H1 (cell line): ENCODE measurements around the gene MCM6. TPM values are rescaled to one million over a fixed set of nuclear protein-coding genes. Genes with fewer than 3 reads are reported as not detected.

Experiments used
- CTCF ChIA-PET: fragments of 300-600 bp; sonication (Branson Sonifier 250); formaldehyde crosslinking; loops from one replicate; lab custom pipeline; 2021; ENCODE audit not compliant: partially characterized antibody; lab: Charles Lee
- POLR2A ChIA-PET: fragments of 300-600 bp; sonication (Branson Sonifier 250); formaldehyde crosslinking; loops from one replicate; lab custom pipeline; 2021; ENCODE audit warnings: inconsistent platforms; ENCODE audit not compliant: partially characterized antibody; lab: Charles Lee
- DNase-seq, 2 experiments: peaks; one replicate each; pipeline versions ENCODE4 v3.0.0 to v3.0.0-alpha.2; 2010 to 2022; ENCODE audit warnings: low spot score in 2 of 2, low read depth in 1 of 2, mixed read lengths in 1 of 2
- FAIRE-seq: peaks from 2 replicates; lab custom pipeline; 2011; peaks lifted over from hg19 to GRCh38; lab: Jason Lieb, UNC
- H2AFZ ChIP-seq: 2 replicates; pipeline ENCODE4 v1.8.1; 2012; ENCODE audit warnings: low read length, inconsistent platforms
- H2AK5ac ChIP-seq: 2 replicates; pipeline ENCODE4 v1.6.1; 2013; ENCODE audit warnings: low read depth, low read length
- H2BK120ac ChIP-seq: replicated peaks from 2 replicates; pipeline ENCODE3; 2013; ENCODE audit warnings: low read depth, low read length, inconsistent platforms
- H2BK12ac ChIP-seq: 2 replicates; pipeline ENCODE4 v1.6.1; 2013; ENCODE audit warnings: low read depth, low read length
- H2BK15ac ChIP-seq: 2 replicates; pipeline ENCODE4 v1.6.1; 2013; ENCODE audit warnings: low read length
- H2BK20ac ChIP-seq: 2 replicates; pipeline ENCODE4 v1.6.1; 2013; ENCODE audit warnings: low read length
- H2BK5ac ChIP-seq: 2 replicates; pipeline ENCODE4 v1.6.1; 2013; ENCODE audit warnings: low read depth, low read length
- H3K14ac ChIP-seq: 2 replicates; pipeline ENCODE4 v1.6.1; 2013; ENCODE audit warnings: inconsistent platforms; ENCODE audit not compliant: insufficient read length
- H3K18ac ChIP-seq: 2 replicates; pipeline ENCODE4 v1.6.1; 2013; ENCODE audit warnings: low read length; ENCODE audit errors: extremely low read depth
- H3K23ac ChIP-seq: 2 replicates; pipeline ENCODE4 v1.6.1; 2013; ENCODE audit warnings: inconsistent platforms; ENCODE audit not compliant: insufficient read length
- H3K23me2 ChIP-seq: 2 replicates; pipeline ENCODE4 v1.6.1; 2013; ENCODE audit warnings: low read depth, low read length
- H3K27ac ChIP-seq: 2 replicates; pipeline ENCODE4 v1.6.1; 2011; ENCODE audit warnings: low read depth, low read length, inconsistent platforms
- H3K27me3 ChIP-seq, 4 experiments: replicated peaks in 1 of 4; 1 replicate in 1 of 4; 2 replicates in 3 of 4; pipeline versions ENCODE4 v1.6.1 to v1.8.1; 2011 to 2013; ENCODE audit warnings: low read length in 3 of 4, mild to moderate bottlenecking in 3 of 4, inconsistent platforms in 2 of 4, mixed read lengths in 2 of 4, moderate library complexity in 1 of 4; ENCODE audit not compliant: control insufficient read depth in 3 of 4, insufficient read depth in 3 of 4; ENCODE audit errors: extremely low read depth in 1 of 4
- H3K36me3 ChIP-seq, 4 experiments: 2 replicates each; pipeline versions ENCODE4 v1.6.1 to v1.8.1; 2011 to 2013; ENCODE audit warnings: mild to moderate bottlenecking in 4 of 4, low read length in 3 of 4, moderate library complexity in 2 of 4, control low read depth in 1 of 4, inconsistent platforms in 1 of 4; ENCODE audit not compliant: insufficient read depth in 4 of 4, control insufficient read depth in 2 of 4
- H3K4ac ChIP-seq: replicated peaks from 2 replicates; pipeline ENCODE3; 2013; ENCODE audit warnings: low read length, low read depth, mixed read lengths, inconsistent platforms; ENCODE audit not compliant: insufficient read length
- H3K4me1 ChIP-seq, 4 experiments: replicated peaks in 1 of 4; 1 replicate in 1 of 4; 2 replicates in 3 of 4; pipeline versions ENCODE4 v1.6.1 to v1.8.1; 2011 to 2013; ENCODE audit warnings: low read length in 3 of 4, inconsistent platforms in 2 of 4, mixed read lengths in 1 of 4; ENCODE audit not compliant: insufficient read depth in 4 of 4, control insufficient read depth in 3 of 4
- H3K4me2 ChIP-seq, 2 experiments: 2 replicates each; pipeline versions ENCODE4 v1.6.1 to v1.8.1; 2011 to 2013; ENCODE audit warnings: low read depth in 2 of 2, low read length in 2 of 2, control low read depth in 1 of 2, inconsistent platforms in 1 of 2, mild to moderate bottlenecking in 1 of 2; ENCODE audit not compliant: insufficient read depth in 1 of 2
- H3K4me3 ChIP-seq, 4 experiments: fragments of 200-600, 300-600 bp in 1 of 4; sonication (generic), shearing (Covaris generic), sonication (Bioruptor Twin) in 1 of 4; 2 replicates each; pipeline versions ENCODE4 v1.5.1 to v1.8.1; 2011 to 2016; ENCODE audit warnings: low read length in 4 of 4, low read depth in 3 of 4, control low read depth in 2 of 4, inconsistent platforms in 2 of 4, mild to moderate bottlenecking in 2 of 4, mixed read lengths in 1 of 4, moderate library complexity in 1 of 4; ENCODE audit not compliant: insufficient read depth in 2 of 4; ENCODE audit errors: extremely low read depth in 1 of 4
- H3K56ac ChIP-seq: replicated peaks from 2 replicates; pipeline ENCODE3; 2013; ENCODE audit warnings: low read depth, mild to moderate bottlenecking, mixed read lengths, low read length, inconsistent platforms; ENCODE audit not compliant: insufficient read length
- H3K79me1 ChIP-seq: 2 replicates; pipeline ENCODE4 v1.6.1; 2013; ENCODE audit warnings: low read depth, low read length, control low read depth
- H3K79me2 ChIP-seq, 2 experiments: 2 replicates each; pipeline versions ENCODE4 v1.6.1 to v1.8.1; 2012 to 2013; ENCODE audit warnings: low read length in 2 of 2, mild to moderate bottlenecking in 2 of 2, inconsistent platforms in 1 of 2; ENCODE audit not compliant: insufficient read depth in 2 of 2, control insufficient read depth in 1 of 2
- H3K9ac ChIP-seq, 4 experiments: replicated peaks in 1 of 4; 1 replicate in 1 of 4; 2 replicates in 3 of 4; pipeline versions ENCODE4 v1.6.1 to v1.8.1; 2011 to 2013; ENCODE audit warnings: low read depth in 3 of 4, low read length in 3 of 4, control low read depth in 2 of 4, mild to moderate bottlenecking in 2 of 4, moderate library complexity in 2 of 4, inconsistent platforms in 1 of 4; ENCODE audit errors: extremely low read depth in 1 of 4
- H3K9me3 ChIP-seq, 2 experiments: 2 replicates each; pipeline versions ENCODE4 v1.6.1 to v1.8.1; 2012 to 2013; ENCODE audit warnings: mild to moderate bottlenecking in 2 of 2, moderate library complexity in 2 of 2, control low read depth in 1 of 2, inconsistent platforms in 1 of 2, low read depth in 1 of 2, low read length in 1 of 2, mixed read lengths in 1 of 2; ENCODE audit not compliant: insufficient read depth in 2 of 2
- H4K20me1 ChIP-seq, 2 experiments: replicated peaks in 1 of 2; 2 replicates each; pipeline versions ENCODE3 to v1.8.1; 2011 to 2013; ENCODE audit warnings: inconsistent platforms in 2 of 2, low read length in 2 of 2, mild to moderate bottlenecking in 1 of 2; ENCODE audit not compliant: insufficient read depth in 2 of 2, control insufficient read depth in 1 of 2
- H4K5ac ChIP-seq: 2 replicates; pipeline ENCODE4 v1.6.1; 2013; ENCODE audit warnings: low read length, low read depth, mixed read lengths, inconsistent platforms; ENCODE audit not compliant: insufficient read length
- H4K8ac ChIP-seq: 2 replicates; pipeline ENCODE4 v1.8.0; 2013; ENCODE audit warnings: mild to moderate bottlenecking, moderate library complexity, low read length, inconsistent platforms; ENCODE audit not compliant: insufficient read depth; ENCODE audit errors: extremely low read depth
- H4K91ac ChIP-seq: replicated peaks from 2 replicates; pipeline ENCODE3; 2013; ENCODE audit warnings: low read length, mixed read lengths, inconsistent platforms; ENCODE audit not compliant: insufficient read length
- CREB1 ChIP-seq: IDR thresholded peaks from 2 replicates; pipeline ENCODE4 v1.6.1; 2012; ENCODE audit warnings: inconsistent platforms
- WGBS, 2 experiments: shearing (Covaris generic) in 1 of 2; methylation state at CpG; one replicate each; pipeline versions ENCODE4 v1.1.6 to v1.1.7; 2013 to 2015; ENCODE audit warnings: low lambda C conversion rate in 2 of 2, mixed read lengths in 2 of 2, inconsistent platforms in 1 of 2, low coverage in 1 of 2, missing lambda C conversion rate in 1 of 2; ENCODE audit not compliant: insufficient replicate concordance in 2 of 2, insufficient coverage in 1 of 2, insufficient read length in 1 of 2; ENCODE audit errors: extremely low coverage in 1 of 2, missing lambda C conversion rate in 1 of 2; 5-methylcytosine and 5-hydroxymethylcytosine counted together
- polyA plus RNA-seq, 7 experiments: library from polyadenylated mRNA; depleted of rRNA in 3 of 7; stranded (reverse) in 5 of 7; unstranded in 2 of 7; fragments of >200 nt in 5 of 7; fragments of 200-250 nt in 2 of 7; gene quantifications; 1 replicate in 5 of 7; 2 replicates in 1 of 7; 4 replicates in 1 of 7; pipeline versions ENCODE4 v1.2.1 to v1.2.3, GENCODE V29; 2011 to 2013; ENCODE audit warnings: missing spikeins in 2 of 7, mixed read lengths in 2 of 7
- total RNA-seq: library from RNA; stranded (reverse); fragmentation: NEBNext Ultra II Directional; extraction: Animal tissue kit (Norgen Biotek cat#: 25700); gene quantifications from 2 replicates; pipeline ENCODE4 v1.2.1, GENCODE V29; 2021

The MCM6 gene
- total and polyA plus RNA-seq, 2 of the 8 experiments (the other 6 are each of a cell fraction or from before 2014, with no cell fraction given): 60.2 to 134 TPM

GRCh38 chr2:135882415-135882814 lies 6.2 kb upstream of the MCM6 start:
- Histone ChIP-seq H3K18ac (no peak overlapping the region), H2BK15ac (no peak overlapping the region), H2BK20ac (no peak overlapping the region), H4K20me1 (no peaks in the 10 kb centered on the region), H3K23me2 (no peaks in the 10 kb centered on the region), H2BK120ac (no peak overlapping the region), H3K14ac (no peak overlapping the region), H3K4me1 (peaks cover 0 to 4% (median 2%) of the 10 kb centered on the region in 4 experiments; a peak in 3 of 7 replicates), H3K27ac (no peak overlapping the region), H3K79me1 (no peaks in the 10 kb centered on the region), H4K5ac (no peak overlapping the region), H3K4me2 (no peak overlapping the region), H2AFZ (peak overlapping the region; percentile 26; the same call in 1 of the 2 replicates), H4K8ac (no peak overlapping the region), H3K79me2 (no peaks in the 10 kb centered on the region), H2BK5ac (no peak overlapping the region), H4K91ac (no peak overlapping the region), H3K23ac (no peak overlapping the region), H3K27me3 (no peaks in the 10 kb centered on the region), H3K36me3 (no peaks in the 10 kb centered on the region), H3K9me3 (no peaks in the 10 kb centered on the region), H3K9ac (no peak overlapping the region), H2BK12ac (no peak overlapping the region), H3K4me3 (no peak overlapping the region), H2AK5ac (no peak overlapping the region), H3K4ac (no peak overlapping the region), H3K56ac (no peak overlapping the region)
- ChIA-PET CTCF (interaction anchor here (0.7 to 1.0 kb wide), 2 partner anchors 31 to 85 kb away, joined by 3 to 4 read pairs; no protein-coding TSS in a partner anchor), POLR2A (interaction anchor here (0.6 to 0.7 kb wide), 2 partner anchors 73 to 121 kb away, joined by 3 read pairs; no protein-coding TSS in a partner anchor)
- WGBS, 2 experiments: 79% methylated on average over 3 of the region's 3 CpGs; no CpG with 5 or more reads in 1 of the 2 experiments
- DNase-seq (no peak), FAIRE-seq (no peak)
- 0 out of 2 replicates have a peak, but pooled peaks have one; percentile 34 for TF ChIP-seq CREB1
